Measurements from ENCODE around the gene IL16. TPM values are rescaled to one million over a fixed set of nuclear protein-coding genes. Genes with fewer than 3 reads are reported as not detected.
"Not testable (repeated sequence)": the region's sequence is repeated elsewhere in the genome, so short reads cannot be mapped to it uniquely, and the experiment has no call there.

Gene IL16
- 100 to 1,000 TPM in 1 of 2 donors, 10 to 100 TPM in 1; 87.1 to 104 TPM for total RNA-seq
- total RNA-seq: 188 to 391 reads per million in 2 donors

DNA sequence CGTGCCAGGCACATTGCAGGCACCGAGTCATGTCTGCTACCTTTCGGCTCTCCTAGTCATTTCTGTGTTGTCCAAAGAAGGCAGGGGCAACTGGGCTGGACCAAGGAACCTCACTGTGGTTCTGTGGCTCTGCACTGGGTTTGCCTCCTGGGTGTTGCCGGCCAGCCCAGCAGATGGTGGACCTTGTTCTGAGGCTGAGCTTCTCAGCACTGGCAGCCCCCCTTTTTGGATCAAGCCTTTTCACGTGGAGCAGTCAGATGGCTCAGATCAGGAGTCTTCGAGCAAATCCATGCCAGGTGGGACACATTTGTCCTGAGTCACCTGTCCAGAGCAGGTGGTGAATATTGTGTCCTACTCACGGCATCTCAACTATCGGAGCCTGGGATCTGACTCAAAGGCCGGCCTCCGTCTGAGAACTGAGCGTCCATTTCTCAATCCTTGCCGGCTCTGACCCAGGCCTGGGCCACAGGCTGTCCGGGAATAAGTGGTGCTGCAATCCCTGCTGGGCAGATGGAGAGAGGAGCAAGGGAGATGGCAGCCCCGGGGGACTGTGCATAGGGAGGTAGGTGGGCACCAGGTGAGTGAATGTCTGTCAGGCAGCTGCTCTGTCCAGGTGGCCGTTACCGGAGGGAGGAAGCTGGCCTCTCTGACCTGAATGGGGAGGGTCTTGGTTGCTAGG, at the start of gene IL16:
TSS of gene IL16 (plus strand) at position 304 of the 679 bp plus-strand sequence. CDS start 28,521 bp downstream, outside the sequence.
- Mint-ChIP-seq H3K36me3 (ENCODE audit: low read depth) (peaks cover 2% of the 10 kb centered on the region), H3K27ac (no peak within 1 kb of the TSS), H3K27me3 (peaks cover 57% of the 10 kb centered on the region), H3K4me3 (no peak within 1 kb of the TSS), H3K4me1 (peaks cover 2% of the 10 kb centered on the region)
- no peaks in the 10 kb centered on the region for H3K9me3 ChIP-seq (ENCODE audit: control insufficient read depth, low read length, poor library complexity, severe bottlenecking)
- no peak for ATAC-seq
- no peak for DNase-seq

DNA sequence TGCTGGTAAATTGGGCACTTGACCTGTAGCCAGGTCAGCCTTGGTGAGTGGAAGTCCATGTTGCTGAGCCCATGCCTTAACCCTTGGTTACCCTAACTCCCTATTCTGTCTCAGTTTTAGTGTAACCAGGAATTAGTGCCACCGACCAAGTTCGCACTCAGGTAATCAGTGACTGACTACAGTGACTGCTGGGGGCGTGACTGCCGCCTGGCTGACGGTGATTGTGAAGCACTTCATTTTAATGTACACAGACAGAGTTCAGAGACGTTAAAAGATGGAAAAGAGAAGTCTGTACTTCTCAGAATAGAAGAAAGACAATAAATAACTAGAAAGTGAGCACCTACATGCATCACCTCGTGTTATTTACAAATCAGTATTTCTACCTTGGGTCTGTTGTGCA, 45.3 kb upstream of the IL16 start:
- no peak overlapping the region for H3K4me3 Mint-ChIP-seq
- H3K27me3 Mint-ChIP-seq: peaks cover 37% of the 10 kb centered on the region
- DNase-seq (no peak), ATAC-seq (no peak)
- H3K9me3 ChIP-seq (ENCODE audit: control insufficient read depth, low read length, poor library complexity, severe bottlenecking): no peaks in the 10 kb centered on the region
- H3K27ac Mint-ChIP-seq: no peak overlapping the region
- peaks cover 2% of the 10 kb centered on the region for H3K4me1 Mint-ChIP-seq
- no peaks in the 10 kb centered on the region for H3K36me3 Mint-ChIP-seq (ENCODE audit: low read depth)

DNA sequence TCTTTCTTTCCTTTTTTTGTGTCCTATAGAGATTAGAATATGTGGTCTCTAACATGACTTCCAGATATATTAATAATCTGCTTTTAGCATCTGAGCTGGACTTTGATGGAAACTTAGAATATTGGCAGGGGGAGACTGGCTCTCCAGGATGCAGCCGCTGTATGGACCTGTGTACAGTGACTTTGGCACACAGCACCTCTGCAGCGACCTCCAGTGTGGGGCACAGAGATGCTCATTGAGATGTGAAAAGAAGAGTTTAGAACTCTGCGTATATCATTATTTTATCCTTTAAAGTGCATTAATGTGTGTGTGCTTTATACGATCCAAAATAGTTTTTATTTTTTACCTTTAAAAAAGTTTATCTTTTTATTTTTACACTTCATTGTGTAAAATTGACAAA, 44.3 kb upstream of the IL16 start:
- ATAC-seq (no peak), DNase-seq (no peak)
- Mint-ChIP-seq H3K36me3 (ENCODE audit: low read depth) (no peaks in the 10 kb centered on the region), H3K27ac (no peak overlapping the region), H3K27me3 (peaks cover 38% of the 10 kb centered on the region), H3K4me1 (peaks cover 6% of the 10 kb centered on the region), H3K4me3 (no peak overlapping the region)
- no peaks in the 10 kb centered on the region for H3K9me3 ChIP-seq (ENCODE audit: control insufficient read depth, low read length, poor library complexity, severe bottlenecking)

DNA sequence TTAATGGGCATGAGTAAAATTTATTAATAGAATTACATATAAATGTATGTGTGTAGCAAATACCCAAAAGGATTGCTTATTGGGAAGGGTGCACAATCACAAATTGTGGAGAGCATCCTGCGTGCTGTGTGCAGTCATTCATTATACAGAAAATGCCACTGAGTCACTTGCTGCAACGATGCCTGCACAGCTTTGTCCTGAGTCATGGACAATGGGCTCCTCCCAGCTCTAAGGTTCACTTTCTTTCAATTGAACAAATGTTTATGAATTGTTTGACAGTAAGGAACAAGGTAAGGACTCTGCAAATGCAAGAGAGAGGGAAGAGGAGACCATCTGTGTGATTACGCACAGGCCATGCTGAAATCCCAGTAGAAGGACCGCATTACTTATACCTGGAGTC, 43.9 kb upstream of the IL16 start:
- no peak overlapping the region for H3K27ac Mint-ChIP-seq
- peaks cover 6% of the 10 kb centered on the region for H3K4me1 Mint-ChIP-seq
- no peak overlapping the region for H3K4me3 Mint-ChIP-seq
- ATAC-seq: no peak
- peaks cover 36% of the 10 kb centered on the region for H3K27me3 Mint-ChIP-seq
- DNase-seq: no peak
- no peaks in the 10 kb centered on the region for H3K36me3 Mint-ChIP-seq (ENCODE audit: low read depth)
- no peaks in the 10 kb centered on the region for H3K9me3 ChIP-seq (ENCODE audit: control insufficient read depth, low read length, poor library complexity, severe bottlenecking)

DNA sequence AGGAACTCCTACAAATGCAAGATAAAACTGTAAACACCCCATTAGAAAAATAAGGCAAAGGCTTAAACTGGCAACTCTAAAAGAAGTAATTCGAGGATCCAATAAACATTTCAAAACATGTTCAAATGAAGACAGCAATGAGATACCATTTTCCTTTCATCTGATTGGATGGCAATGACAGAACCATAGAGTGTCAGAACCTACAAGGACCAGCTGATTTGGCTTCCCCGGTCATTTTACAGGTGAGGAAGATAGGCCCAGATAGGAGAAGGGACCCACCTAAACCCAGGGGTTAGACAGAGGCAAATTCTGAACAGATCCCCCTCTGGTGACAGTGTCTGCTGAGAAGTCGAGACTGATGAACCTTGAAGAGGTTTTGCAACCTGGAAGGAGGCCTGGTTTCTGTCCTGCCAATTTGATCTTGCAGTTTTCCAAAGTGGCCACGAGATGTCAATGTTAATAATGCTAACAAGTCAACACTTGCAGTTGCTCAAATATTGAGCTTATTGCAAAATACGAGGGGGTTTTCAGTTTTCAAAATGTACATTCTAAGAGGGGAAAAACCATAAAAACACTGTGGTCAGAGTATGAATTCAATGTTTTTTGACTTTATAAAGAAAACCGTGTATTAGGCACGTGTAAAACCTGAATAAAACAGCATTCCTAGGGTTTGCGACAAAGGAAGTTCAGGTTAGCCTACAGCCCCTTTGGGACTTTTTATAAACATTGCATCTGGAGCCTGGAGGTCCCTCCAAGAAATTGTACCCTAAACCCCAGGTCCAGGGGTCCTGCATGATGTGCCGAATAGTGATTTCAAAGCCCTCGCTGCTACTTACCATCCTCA, 41.1 kb upstream of the IL16 start:
- H3K27ac Mint-ChIP-seq: no peak overlapping the region
- no peaks in the 10 kb centered on the region for H3K9me3 ChIP-seq (ENCODE audit: control insufficient read depth, low read length, poor library complexity, severe bottlenecking)
- H3K4me1 Mint-ChIP-seq: peaks cover 6% of the 10 kb centered on the region
- ATAC-seq: no peak
- H3K4me3 Mint-ChIP-seq: no peak overlapping the region
- H3K27me3 Mint-ChIP-seq: peaks cover 30% of the 10 kb centered on the region
- no peaks in the 10 kb centered on the region for H3K36me3 Mint-ChIP-seq (ENCODE audit: low read depth)
- no peak for DNase-seq

DNA sequence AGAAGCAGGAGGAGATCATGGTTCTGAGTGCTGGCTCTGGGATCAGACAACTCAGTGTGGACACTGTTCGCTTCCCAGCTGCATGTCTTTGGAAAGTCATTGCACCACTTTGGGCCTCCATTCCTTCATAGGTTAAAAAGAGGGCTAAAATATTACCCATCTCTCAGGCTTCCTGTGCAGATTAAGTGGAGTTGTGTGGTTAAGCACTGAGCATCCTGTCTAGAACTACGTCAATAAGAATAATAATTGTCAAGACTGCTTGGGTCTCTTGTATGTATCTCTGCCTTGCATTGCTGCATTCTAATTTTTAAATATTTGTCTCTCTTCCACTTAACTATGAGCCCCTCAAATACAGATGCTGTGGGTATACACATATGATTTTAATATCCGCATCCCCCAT, 40.4 kb upstream of the IL16 start:
- Mint-ChIP-seq H3K4me1 (peaks cover 13% of the 10 kb centered on the region), H3K36me3 (ENCODE audit: low read depth) (no peaks in the 10 kb centered on the region), H3K27me3 (peaks cover 31% of the 10 kb centered on the region), H3K4me3 (no peak overlapping the region), H3K27ac (no peak overlapping the region)
- no peak for ATAC-seq
- no peak for DNase-seq
- no peaks in the 10 kb centered on the region for H3K9me3 ChIP-seq (ENCODE audit: control insufficient read depth, low read length, poor library complexity, severe bottlenecking)

DNA sequence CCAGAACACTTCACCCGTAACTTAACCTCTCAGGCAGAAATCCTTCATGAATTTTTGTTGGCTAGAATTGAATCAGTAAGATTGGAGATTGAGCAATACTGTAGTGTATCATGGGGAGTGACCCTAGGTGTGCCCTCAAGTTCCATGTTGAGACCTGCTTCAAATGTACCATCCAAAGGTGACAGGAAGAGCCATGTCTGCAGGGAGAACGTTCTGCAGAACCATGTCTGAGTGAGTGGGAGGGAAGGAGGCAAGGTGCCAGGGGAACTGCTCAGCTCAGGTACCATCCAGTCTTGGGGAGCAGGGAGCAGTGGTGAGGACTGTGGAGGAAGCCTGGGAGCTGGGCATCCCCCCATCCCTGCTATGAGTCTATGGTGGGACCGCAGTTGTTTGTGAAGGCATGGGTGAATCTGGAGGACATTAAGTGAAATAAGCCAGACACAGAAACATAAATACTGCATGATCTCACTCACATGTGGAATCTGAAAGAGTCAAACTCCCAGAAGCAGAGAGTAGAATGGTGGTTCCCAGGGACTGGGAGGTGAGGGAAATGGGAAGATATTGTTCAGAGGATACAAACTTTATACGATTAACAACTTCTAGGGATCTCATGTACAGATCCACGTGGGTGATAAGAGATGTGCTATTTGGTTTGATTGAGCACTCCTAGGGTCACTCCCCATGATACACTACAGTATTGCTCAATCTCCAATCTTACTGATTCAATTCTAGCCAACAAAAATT, 39.3 kb upstream of the IL16 start:
- no peak overlapping the region for H3K27ac Mint-ChIP-seq
- DNase-seq (no peak), ATAC-seq (no peak)
- H3K9me3 ChIP-seq (ENCODE audit: control insufficient read depth, low read length, poor library complexity, severe bottlenecking): no peaks in the 10 kb centered on the region
- no peaks in the 10 kb centered on the region for H3K36me3 Mint-ChIP-seq (ENCODE audit: low read depth)
- H3K27me3 Mint-ChIP-seq: peaks cover 29% of the 10 kb centered on the region
- H3K4me1 Mint-ChIP-seq: peaks cover 24% of the 10 kb centered on the region
- H3K4me3 Mint-ChIP-seq: no peak overlapping the region

DNA sequence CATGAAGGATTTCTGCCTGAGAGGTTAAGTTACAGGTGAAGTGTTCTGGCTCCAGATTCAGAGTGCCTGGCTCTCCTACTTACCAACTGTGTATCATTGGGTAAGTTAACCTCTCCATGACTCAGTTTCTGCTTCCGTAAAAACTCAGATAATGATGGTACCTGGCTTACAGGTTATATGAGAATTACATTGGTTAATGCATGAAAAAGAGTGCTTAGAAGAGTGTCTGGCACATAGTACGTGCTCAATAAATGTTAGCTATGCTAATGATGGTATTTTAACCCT, 38.8 kb upstream of the IL16 start:
- DNase-seq: no peak
- H3K27ac Mint-ChIP-seq: no peak overlapping the region

DNA sequence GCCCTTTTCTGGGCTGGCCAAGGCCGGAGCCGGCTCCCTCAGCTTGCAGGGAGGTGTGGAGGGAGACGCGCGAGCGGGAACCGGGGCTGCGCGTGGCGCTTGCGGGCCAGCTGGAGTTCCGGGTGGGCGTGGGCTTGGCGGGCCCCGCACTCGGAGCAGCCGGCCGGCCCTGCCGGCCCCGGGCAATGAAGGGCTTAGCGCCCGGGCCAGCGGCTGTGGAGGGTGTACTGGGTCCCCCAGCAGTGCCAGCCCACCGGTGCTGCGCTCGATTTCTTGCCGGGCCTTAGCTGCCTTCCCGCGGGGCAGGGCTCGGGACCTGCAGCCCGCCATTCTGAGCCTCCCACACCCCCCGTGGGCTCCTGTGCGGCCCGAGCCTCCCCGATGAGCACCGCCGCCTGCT, 38.1 kb upstream of the IL16 start:
- DNase-seq; H3K36me3 Mint-ChIP-seq (ENCODE audit: low read depth); H3K9me3 ChIP-seq (ENCODE audit: control insufficient read depth, low read length, poor library complexity, severe bottlenecking); H3K27ac Mint-ChIP-seq; ATAC-seq; H3K4me3 Mint-ChIP-seq: not testable (repeated sequence)
- H3K4me1 Mint-ChIP-seq: peaks cover 25% of the 10 kb centered on the region
- peaks cover 29% of the 10 kb centered on the region for H3K27me3 Mint-ChIP-seq

More for the DNA sequence above, 38.8 kb upstream of the IL16 start:
- Mint-ChIP-seq H3K36me3 (ENCODE audit: low read depth) (no peaks in the 10 kb centered on the region), H3K4me1 (peaks cover 25% of the 10 kb centered on the region), H3K4me3 (no peak overlapping the region), H3K27me3 (peaks cover 32% of the 10 kb centered on the region)
- no peak for ATAC-seq
- no peaks in the 10 kb centered on the region for H3K9me3 ChIP-seq (ENCODE audit: control insufficient read depth, low read length, poor library complexity, severe bottlenecking)

DNA sequence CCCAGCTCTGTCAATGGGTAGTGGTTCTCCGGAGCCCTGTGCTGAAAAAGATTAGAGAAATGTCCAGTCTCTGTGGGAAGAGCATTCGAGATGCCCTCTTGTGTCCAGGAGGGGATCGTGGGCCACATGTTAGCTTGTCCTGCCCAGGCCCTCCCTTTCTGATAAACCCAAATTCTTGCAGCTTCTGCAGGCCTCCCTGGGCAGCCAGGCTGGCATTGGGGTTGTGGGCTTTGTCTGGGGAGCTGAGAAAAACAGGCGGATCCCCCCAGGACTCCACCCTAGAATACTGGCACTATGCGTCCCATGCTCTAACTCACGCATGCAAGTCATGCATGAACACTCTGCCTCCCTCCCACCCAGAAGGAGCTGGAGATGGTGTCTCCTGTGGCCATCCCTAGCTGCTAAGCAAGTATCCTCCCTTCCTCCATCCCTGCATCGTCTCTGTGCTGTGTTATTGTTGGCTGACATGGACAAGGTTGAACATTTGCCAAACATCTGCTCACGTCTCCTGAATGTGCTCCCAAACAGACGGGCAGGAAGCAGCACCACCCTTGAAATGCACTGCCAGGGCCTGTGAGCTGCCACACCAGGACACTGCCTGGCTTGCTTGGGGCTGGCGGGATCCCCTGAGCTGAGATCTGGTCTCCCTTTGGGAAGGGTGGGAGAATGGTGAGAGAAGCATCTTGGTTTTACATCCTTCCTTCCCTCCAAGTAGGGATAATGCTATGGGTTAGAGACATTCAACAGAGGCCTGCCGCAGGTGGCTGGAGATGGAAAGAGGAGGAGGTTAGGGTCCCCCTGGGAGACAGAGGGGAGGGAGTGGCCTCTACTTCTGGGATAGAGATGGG, 36.1 kb upstream of the IL16 start:
- ATAC-seq: no peak
- no peak overlapping the region for H3K27ac Mint-ChIP-seq
- H3K4me3 Mint-ChIP-seq: no peak overlapping the region
- DNase-seq: no peak
- H3K27me3 Mint-ChIP-seq: peaks cover 35% of the 10 kb centered on the region
- no peaks in the 10 kb centered on the region for H3K36me3 Mint-ChIP-seq (ENCODE audit: low read depth)
- no peaks in the 10 kb centered on the region for H3K9me3 ChIP-seq (ENCODE audit: control insufficient read depth, low read length, poor library complexity, severe bottlenecking)
- peaks cover 31% of the 10 kb centered on the region for H3K4me1 Mint-ChIP-seq

DNA sequence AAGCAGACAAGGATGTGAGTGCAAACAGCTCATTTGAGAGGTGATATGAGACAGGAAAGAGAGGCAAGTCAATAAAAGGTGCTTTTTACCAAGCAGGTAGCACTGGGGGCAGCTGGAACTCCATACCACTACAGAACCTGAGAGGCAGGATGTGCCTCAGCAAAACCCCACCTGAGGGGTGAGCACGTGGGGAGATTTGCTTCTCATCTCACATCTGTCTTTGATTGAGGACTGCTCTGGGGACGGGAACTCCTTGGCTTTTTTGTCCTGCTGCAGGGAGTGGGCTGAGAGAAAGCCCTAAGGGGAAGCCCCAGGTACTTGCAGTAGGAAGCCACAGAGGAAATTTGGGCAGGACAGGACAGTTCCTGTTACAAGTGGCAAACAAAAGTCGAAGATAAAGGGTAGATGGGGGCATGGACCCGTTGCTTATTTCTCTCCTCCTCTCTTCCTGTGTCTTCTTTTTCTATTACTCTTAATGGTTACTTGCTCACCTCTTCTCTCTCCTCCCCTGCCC, 35.5 kb upstream of the IL16 start:
- Mint-ChIP-seq H3K4me1 (peaks cover 29% of the 10 kb centered on the region), H3K36me3 (ENCODE audit: low read depth) (no peaks in the 10 kb centered on the region), H3K27ac (peak overlapping the region; percentile 71), H3K27me3 (peaks cover 35% of the 10 kb centered on the region), H3K4me3 (no peak overlapping the region)
- H3K9me3 ChIP-seq (ENCODE audit: control insufficient read depth, low read length, poor library complexity, severe bottlenecking): no peaks in the 10 kb centered on the region
- no peak for DNase-seq
- ATAC-seq: peak; percentile 30

DNA sequence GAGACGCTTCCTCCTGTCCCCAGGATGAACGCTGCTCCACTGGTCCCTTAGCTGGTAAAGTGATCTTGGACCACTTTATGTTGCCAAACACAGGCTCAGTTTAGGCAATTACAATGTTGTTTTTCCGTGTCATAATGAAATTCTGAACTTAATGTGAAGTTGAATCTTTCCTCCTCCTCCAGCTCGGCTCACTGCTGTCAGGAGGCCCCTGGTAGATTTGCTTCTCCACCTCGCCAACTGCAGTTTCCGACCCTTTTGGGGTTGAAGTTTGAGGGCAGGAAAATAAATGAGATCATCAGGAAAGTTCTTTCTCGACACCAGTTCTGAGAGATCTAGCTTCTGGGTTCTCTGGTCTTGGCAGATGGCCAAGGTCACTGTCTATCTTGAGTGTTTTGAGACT, 34.8 kb upstream of the IL16 start:
- no peaks in the 10 kb centered on the region for H3K9me3 ChIP-seq (ENCODE audit: control insufficient read depth, low read length, poor library complexity, severe bottlenecking)
- Mint-ChIP-seq H3K4me1 (peaks cover 28% of the 10 kb centered on the region), H3K27ac (peak overlapping the region; percentile 71), H3K27me3 (peaks cover 32% of the 10 kb centered on the region), H3K36me3 (ENCODE audit: low read depth) (no peaks in the 10 kb centered on the region), H3K4me3 (no peak overlapping the region)
- DNase-seq (no peak), ATAC-seq (no peak)

All from T-helper 17 cell (primary cell).